Measurements from ENCODE around the gene STYXL2. TPM values are rescaled to one million over a fixed set of nuclear protein-coding genes. Genes with fewer than 3 reads are reported as not detected.

The STYXL2 gene
- total and polyA plus RNA-seq, 4 donors = 0.69 to 1.2 (median 0.99) TPM

DNA sequence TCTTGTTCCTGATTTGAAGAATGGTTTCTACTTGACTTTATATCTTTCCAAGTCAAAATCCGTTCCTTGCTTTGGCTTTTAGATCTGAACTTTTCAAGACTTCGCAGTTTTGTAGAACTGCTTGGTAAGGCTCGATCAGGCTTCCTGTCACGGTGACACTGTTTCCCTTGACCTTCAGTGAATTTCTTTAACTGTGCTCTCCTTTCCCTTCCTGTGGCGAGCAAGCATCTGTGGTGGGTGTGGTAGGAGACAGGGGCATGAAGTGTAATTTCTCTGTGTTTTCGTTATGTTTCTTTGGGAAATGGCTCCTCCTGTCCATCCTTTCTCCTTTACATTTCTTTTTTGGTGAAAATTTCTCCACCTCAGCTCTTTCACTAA is 10.4 kb downstream of the STYXL2 start:
- Histone ChIP-seq H3K9me3 (ENCODE audit: control insufficient read depth, insufficient read depth, low read length) (no peaks in the 10 kb centered on the region), H3K4me3 (ENCODE audit: low read depth, low read length) (no peak overlapping the region), H3K27me3 (ENCODE audit: control insufficient read depth, insufficient read depth, low read length) (no peaks in the 10 kb centered on the region), H3K36me3 (ENCODE audit: control insufficient read depth, insufficient read depth, low read length) (no peaks in the 10 kb centered on the region), H3K4me1 (ENCODE audit: control insufficient read depth, insufficient read depth, low read length) (no peaks in the 10 kb centered on the region), H3K27ac (ENCODE audit: low read depth, low read length) (no peak overlapping the region)
- WGBS (ENCODE audit: insufficient coverage) = 95% methylated on average over 3 of the region's 6 CpGs
- DNase-seq (ENCODE audit: low read depth in 4 of 6, low spot score in 6 of 6) = no peak

DNA sequence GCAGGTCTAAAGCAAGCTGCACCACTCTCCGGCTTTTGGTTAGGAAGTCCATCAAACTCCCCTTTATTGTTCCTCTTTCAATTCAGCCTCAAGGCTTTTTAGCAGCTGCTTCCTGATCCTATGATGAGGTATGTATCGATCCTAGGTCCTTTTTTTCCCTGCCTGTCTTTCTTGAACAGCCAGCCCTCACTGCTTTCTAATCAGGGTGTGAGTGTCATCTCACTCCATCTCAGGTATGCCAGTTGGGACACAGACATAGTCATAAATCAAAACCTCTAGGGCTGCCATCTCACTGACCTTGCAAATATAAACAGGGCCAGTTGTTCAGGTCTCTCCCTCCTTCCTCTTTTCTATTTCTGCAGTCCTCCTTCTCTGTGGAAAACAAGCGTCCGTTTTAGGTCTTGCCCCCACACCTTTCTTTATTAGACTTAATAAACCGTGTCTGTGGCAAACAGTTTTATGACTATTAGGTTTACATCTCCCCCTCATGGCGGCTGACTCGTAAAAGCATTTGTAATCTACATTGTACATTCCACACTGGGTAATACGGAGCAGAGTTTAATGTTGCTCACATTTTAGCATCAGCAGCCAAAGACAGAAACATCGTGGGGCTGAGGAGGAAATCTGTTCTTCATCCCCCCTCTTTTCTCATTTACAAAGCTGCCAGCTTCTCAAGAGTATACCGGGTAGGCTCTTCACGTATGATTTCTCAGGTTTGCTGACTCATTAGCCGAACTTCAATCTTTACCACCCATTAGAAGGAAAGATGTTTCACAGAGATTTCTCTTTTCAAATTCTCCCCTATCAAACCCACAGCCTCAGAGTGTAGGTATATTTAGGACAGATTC is 11.6 kb downstream of the STYXL2 start:
- peak in 1 of 6 donors; percentile 79 for DNase-seq (ENCODE audit: low read depth in 4 of 6, low spot score in 6 of 6)
- 14% methylated on average over 1 of the region's 12 CpGs for WGBS (ENCODE audit: insufficient coverage)
- Histone ChIP-seq H3K4me3 (ENCODE audit: low read depth, low read length) (no peak overlapping the region), H3K27ac (ENCODE audit: low read depth, low read length) (no peak overlapping the region), H3K36me3 (ENCODE audit: control insufficient read depth, insufficient read depth, low read length) (no peaks in the 10 kb centered on the region), H3K4me1 (ENCODE audit: control insufficient read depth, insufficient read depth, low read length) (no peaks in the 10 kb centered on the region), H3K27me3 (ENCODE audit: control insufficient read depth, insufficient read depth, low read length) (no peaks in the 10 kb centered on the region), H3K9me3 (ENCODE audit: control insufficient read depth, insufficient read depth, low read length) (no peaks in the 10 kb centered on the region)

DNA sequence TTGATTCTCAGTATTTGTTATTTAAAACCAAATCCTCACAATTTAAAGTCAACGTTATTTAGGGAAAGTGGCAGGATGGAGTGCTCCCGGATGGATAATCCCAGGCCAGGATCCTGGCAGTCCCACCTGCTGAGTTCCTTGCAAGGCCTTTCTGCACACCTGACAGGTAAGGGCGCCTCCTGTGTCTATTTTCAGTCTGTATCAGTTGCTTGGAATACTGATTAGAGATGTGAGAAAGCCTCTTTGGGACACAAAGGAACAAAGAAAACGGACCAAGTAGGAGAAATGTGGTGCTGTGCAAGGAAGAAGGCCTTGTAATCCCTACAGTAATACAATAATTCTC is 12.2 kb downstream of the STYXL2 start:
- peak in 1 of 6 donors; percentile 31 for DNase-seq (ENCODE audit: low read depth in 4 of 6, low spot score in 6 of 6)
- no peaks in the 10 kb centered on the region for H3K36me3 ChIP-seq (ENCODE audit: control insufficient read depth, insufficient read depth, low read length)
- H3K27me3 ChIP-seq (ENCODE audit: control insufficient read depth, insufficient read depth, low read length) = no peaks in the 10 kb centered on the region
- H3K4me1 ChIP-seq (ENCODE audit: control insufficient read depth, insufficient read depth, low read length) = no peaks in the 10 kb centered on the region
- WGBS (ENCODE audit: insufficient coverage) = 77% methylated on average over 2 of the region's 4 CpGs
- no peak overlapping the region for H3K4me3 ChIP-seq (ENCODE audit: low read depth, low read length)
- no peaks in the 10 kb centered on the region for H3K9me3 ChIP-seq (ENCODE audit: control insufficient read depth, insufficient read depth, low read length)
- H3K27ac ChIP-seq (ENCODE audit: low read depth, low read length) = no peak overlapping the region

DNA sequence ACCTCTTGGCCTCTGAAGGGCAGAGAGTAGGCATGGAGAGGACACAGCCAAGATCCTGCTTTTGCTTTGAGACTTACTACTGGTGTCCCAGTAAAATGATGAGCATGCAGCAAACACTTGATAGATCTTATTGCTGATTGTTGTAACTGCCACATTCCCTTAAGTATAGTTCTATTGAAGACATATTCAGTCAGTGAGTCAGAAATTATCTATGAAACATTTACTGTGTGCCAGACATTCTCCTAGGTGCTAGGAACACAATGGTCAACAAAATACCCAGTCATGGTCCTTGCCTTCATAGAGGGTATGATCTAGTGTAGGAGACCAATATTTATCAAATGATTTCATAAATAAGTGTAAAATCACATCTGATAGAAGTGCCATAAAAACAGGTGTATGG is 13.6 kb downstream of the STYXL2 start:
- Histone ChIP-seq H3K27me3 (ENCODE audit: control insufficient read depth, insufficient read depth, low read length) (no peaks in the 10 kb centered on the region), H3K4me3 (ENCODE audit: low read depth, low read length) (no peak overlapping the region), H3K9me3 (ENCODE audit: control insufficient read depth, insufficient read depth, low read length) (no peaks in the 10 kb centered on the region), H3K4me1 (ENCODE audit: control insufficient read depth, insufficient read depth, low read length) (no peaks in the 10 kb centered on the region), H3K36me3 (ENCODE audit: control insufficient read depth, insufficient read depth, low read length) (no peaks in the 10 kb centered on the region), H3K27ac (ENCODE audit: low read depth, low read length) (no peak overlapping the region)
- DNase-seq (ENCODE audit: low read depth in 4 of 6, low spot score in 6 of 6) = no peak

- Histone ChIP-seq H3K4me1 (ENCODE audit: control insufficient read depth, insufficient read depth, low read length) (no peaks in the 10 kb centered on the region), H3K27ac (ENCODE audit: low read depth, low read length) (no peak overlapping the region), H3K36me3 (ENCODE audit: control insufficient read depth, insufficient read depth, low read length) (no peaks in the 10 kb centered on the region), H3K9me3 (ENCODE audit: control insufficient read depth, insufficient read depth, low read length) (no peaks in the 10 kb centered on the region), H3K27me3 (ENCODE audit: control insufficient read depth, insufficient read depth, low read length) (no peaks in the 10 kb centered on the region), H3K4me3 (ENCODE audit: low read depth, low read length) (no peak overlapping the region)
- 83% methylated on average over 1 of the region's 2 CpGs for WGBS (ENCODE audit: insufficient coverage)
- no peak for DNase-seq (ENCODE audit: low read depth in 4 of 6, low spot score in 6 of 6)
These were observed 15.2 kb downstream of the STYXL2 start for GRCh38 chr1:167109125-167109524.

DNA sequence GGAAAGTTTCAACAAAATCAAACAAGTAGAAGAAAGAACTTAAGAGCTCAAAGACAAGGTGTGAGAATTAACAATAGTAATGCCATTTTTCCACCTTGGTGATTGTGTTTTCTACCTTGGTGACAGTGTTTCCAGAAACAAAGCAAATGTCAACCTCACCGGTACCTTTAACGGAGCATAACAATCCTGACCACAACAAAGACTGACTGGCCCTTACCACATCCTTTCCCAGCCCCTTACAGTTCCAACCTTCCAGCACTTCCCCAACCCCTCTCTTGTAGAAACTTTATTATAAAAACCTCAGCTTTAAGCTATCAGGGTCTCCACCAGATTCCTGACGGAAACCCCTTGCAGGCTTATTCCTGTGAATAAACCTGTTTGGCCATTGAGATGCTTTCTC is 16.7 kb downstream of the STYXL2 start:
- no peaks in the 10 kb centered on the region for H3K27me3 ChIP-seq (ENCODE audit: control insufficient read depth, insufficient read depth, low read length)
- H3K9me3 ChIP-seq (ENCODE audit: control insufficient read depth, insufficient read depth, low read length) = no peaks in the 10 kb centered on the region
- 92% methylated on average over 3 of the region's 3 CpGs for WGBS (ENCODE audit: insufficient coverage)
- no peaks in the 10 kb centered on the region for H3K36me3 ChIP-seq (ENCODE audit: control insufficient read depth, insufficient read depth, low read length)
- H3K4me3 ChIP-seq (ENCODE audit: low read depth, low read length) = no peak overlapping the region
- H3K4me1 ChIP-seq (ENCODE audit: control insufficient read depth, insufficient read depth, low read length) = no peaks in the 10 kb centered on the region
- no peak for DNase-seq (ENCODE audit: low read depth in 4 of 6, low spot score in 6 of 6)
- H3K27ac ChIP-seq (ENCODE audit: low read depth, low read length) = no peak overlapping the region

DNA sequence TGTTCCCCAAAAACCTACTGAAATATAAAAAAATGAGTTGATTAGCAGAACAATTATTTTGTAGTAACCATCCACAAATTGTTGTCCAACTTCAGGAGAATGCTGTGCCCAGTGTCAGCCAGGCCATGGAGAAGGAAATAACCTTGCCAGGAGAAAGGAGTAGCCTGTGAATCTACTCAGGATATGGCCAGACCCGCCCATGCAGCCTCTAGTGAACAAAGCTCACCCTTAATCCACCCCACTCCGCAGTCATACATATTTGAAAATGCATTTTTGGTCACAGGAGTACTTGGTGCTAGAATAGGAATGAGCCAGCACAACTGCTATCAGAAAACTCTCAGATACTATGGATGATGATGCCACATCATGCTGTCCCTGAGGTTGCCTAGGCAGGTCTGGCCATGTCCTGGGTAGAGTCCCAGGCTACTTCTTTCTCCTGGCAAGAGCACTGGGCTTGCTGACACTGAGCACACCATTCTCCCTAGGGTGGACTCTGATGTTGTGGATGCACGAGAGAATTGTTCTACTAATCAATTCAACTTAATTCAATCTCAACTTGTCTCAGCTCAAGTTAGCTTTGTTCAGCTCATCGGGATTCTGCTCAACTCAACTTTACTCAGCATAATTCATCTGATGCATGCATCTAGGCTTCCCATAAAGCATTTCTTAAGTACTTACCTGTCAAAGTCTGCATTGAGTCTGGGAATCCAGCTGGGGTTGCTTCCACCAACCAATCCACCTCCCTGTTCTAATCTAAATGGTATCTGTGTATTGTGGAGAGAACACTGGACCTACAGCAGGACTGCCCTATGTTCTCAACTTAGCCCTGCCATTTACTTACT is 18.2 kb downstream of the STYXL2 start:
- Histone ChIP-seq H3K4me3 (ENCODE audit: low read depth, low read length) (no peak overlapping the region), H3K4me1 (ENCODE audit: control insufficient read depth, insufficient read depth, low read length) (peaks cover 2% of the 10 kb centered on the region), H3K27ac (ENCODE audit: low read depth, low read length) (no peak overlapping the region), H3K9me3 (ENCODE audit: control insufficient read depth, insufficient read depth, low read length) (no peaks in the 10 kb centered on the region), H3K27me3 (ENCODE audit: control insufficient read depth, insufficient read depth, low read length) (no peaks in the 10 kb centered on the region), H3K36me3 (ENCODE audit: control insufficient read depth, insufficient read depth, low read length) (no peaks in the 10 kb centered on the region)
- 71% methylated on average over 2 of the region's 4 CpGs for WGBS (ENCODE audit: insufficient coverage)
- no peak for DNase-seq (ENCODE audit: low read depth in 4 of 6, low spot score in 6 of 6)

DNA sequence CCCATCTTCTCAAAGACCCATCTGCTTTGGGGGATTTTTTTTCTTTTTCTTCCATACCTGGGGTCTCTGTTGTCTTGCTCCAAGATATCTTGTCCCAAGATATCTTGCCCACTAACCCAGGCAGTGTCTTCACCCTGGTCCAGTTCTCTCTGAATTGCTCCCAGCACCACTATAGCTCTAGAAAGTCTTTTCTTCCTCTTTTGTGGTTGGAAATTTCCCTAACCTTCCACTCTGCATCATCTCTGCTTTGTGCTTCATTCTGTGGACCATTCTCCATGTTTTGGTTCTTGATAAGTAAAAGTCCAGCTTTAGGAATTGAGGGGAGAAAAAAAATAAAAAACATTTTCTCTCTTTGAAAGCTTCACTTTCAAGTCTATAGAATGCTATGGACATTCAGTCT is 20.9 kb downstream of the STYXL2 start:
- Histone ChIP-seq H3K36me3 (ENCODE audit: control insufficient read depth, insufficient read depth, low read length) (no peaks in the 10 kb centered on the region), H3K27me3 (ENCODE audit: control insufficient read depth, insufficient read depth, low read length) (no peaks in the 10 kb centered on the region), H3K4me1 (ENCODE audit: control insufficient read depth, insufficient read depth, low read length) (peaks cover 7% of the 10 kb centered on the region), H3K27ac (ENCODE audit: low read depth, low read length) (no peak overlapping the region), H3K4me3 (ENCODE audit: low read depth, low read length) (no peak overlapping the region), H3K9me3 (ENCODE audit: control insufficient read depth, insufficient read depth, low read length) (no peaks in the 10 kb centered on the region)
- DNase-seq (ENCODE audit: low read depth in 4 of 6, low spot score in 6 of 6) = no peak

- Histone ChIP-seq H3K9me3 (ENCODE audit: control insufficient read depth, insufficient read depth, low read length) (no peaks in the 10 kb centered on the region), H3K27ac (ENCODE audit: low read depth, low read length) (no peak overlapping the region), H3K4me3 (ENCODE audit: low read depth, low read length) (no peak overlapping the region), H3K4me1 (ENCODE audit: control insufficient read depth, insufficient read depth, low read length) (peaks cover 7% of the 10 kb centered on the region), H3K27me3 (ENCODE audit: control insufficient read depth, insufficient read depth, low read length) (no peaks in the 10 kb centered on the region), H3K36me3 (ENCODE audit: control insufficient read depth, insufficient read depth, low read length) (no peaks in the 10 kb centered on the region)
- WGBS (ENCODE audit: insufficient coverage) = 31% methylated on average over 1 of the region's 5 CpGs
- DNase-seq (ENCODE audit: low read depth in 4 of 6, low spot score in 6 of 6) = no peak
These were observed 21.8 kb downstream of the STYXL2 start for GRCh38 chr1:167115655-167116054.

GRCh38 chr1:167116174-167116573 is 22.3 kb downstream of the STYXL2 start:
- H3K9me3 ChIP-seq (ENCODE audit: control insufficient read depth, insufficient read depth, low read length) = no peaks in the 10 kb centered on the region
- no peak overlapping the region for H3K27ac ChIP-seq (ENCODE audit: low read depth, low read length)
- peaks cover 11% of the 10 kb centered on the region for H3K4me1 ChIP-seq (ENCODE audit: control insufficient read depth, insufficient read depth, low read length)
- WGBS (ENCODE audit: insufficient coverage) = no CpG with 5 or more reads among the region's 1 CpG
- no peaks in the 10 kb centered on the region for H3K36me3 ChIP-seq (ENCODE audit: control insufficient read depth, insufficient read depth, low read length)
- DNase-seq (ENCODE audit: low read depth in 4 of 6, low spot score in 6 of 6) = no peak
- H3K4me3 ChIP-seq (ENCODE audit: low read depth, low read length) = no peak overlapping the region
- H3K27me3 ChIP-seq (ENCODE audit: control insufficient read depth, insufficient read depth, low read length) = no peaks in the 10 kb centered on the region

All from spinal cord (tissue), 10 donors.